Glutamatergic neuron (in vitro differentiated cells): ENCODE data around the gene NARF. TPM values are rescaled to one million over a fixed set of nuclear protein-coding genes. Genes with fewer than 3 reads are reported as not detected.
"Not testable (repeated sequence)": the region's sequence is repeated elsewhere in the genome, so short reads cannot be mapped to it uniquely, and the experiment has no call there.

ENCODE experiments used
- DNase-seq: peaks from one replicate; pipeline ENCODE4 v3.0.0; 2022
- H3K27ac Mint-ChIP-seq: one replicate; pipeline ENCODE4 v1.8.0; 2020; ENCODE audit warnings: mild to moderate bottlenecking, mixed read lengths, inconsistent platforms; ENCODE audit not compliant: unreplicated experiment
- H3K27me3 Mint-ChIP-seq: one replicate; pipeline ENCODE4 v1.8.0; 2020; ENCODE audit warnings: mild to moderate bottlenecking, moderate library complexity, mixed read lengths, inconsistent platforms; ENCODE audit not compliant: unreplicated experiment
- H3K36me3 Mint-ChIP-seq: one replicate; pipeline ENCODE4 v1.8.0; 2020; ENCODE audit warnings: mild to moderate bottlenecking, mixed read lengths, inconsistent platforms; ENCODE audit not compliant: unreplicated experiment
- H3K4me1 Mint-ChIP-seq: one replicate; pipeline ENCODE4 v1.8.0; 2020; ENCODE audit warnings: mild to moderate bottlenecking, low read depth, mixed read lengths, inconsistent platforms; ENCODE audit not compliant: unreplicated experiment
- H3K4me3 Mint-ChIP-seq: one replicate; pipeline ENCODE4 v1.8.0; 2020; ENCODE audit warnings: mild to moderate bottlenecking, mixed read lengths, inconsistent platforms; ENCODE audit not compliant: unreplicated experiment
- H3K9me3 Mint-ChIP-seq: one replicate; pipeline ENCODE4 v1.8.0; 2020; ENCODE audit warnings: mild to moderate bottlenecking, moderate library complexity, mixed read lengths, inconsistent platforms; ENCODE audit not compliant: unreplicated experiment
- total RNA-seq: library from RNA; stranded (reverse); fragmentation: NEBNext Ultra II Directional; extraction: Animal tissue kit (Norgen Biotek cat#: 25700); gene quantifications from one replicate; pipeline ENCODE4 v1.2.1, GENCODE V29; 2021; ENCODE audit not compliant: unreplicated experiment
- TF ChIP-seq, protein P1 (sequence below): fragments of 200-600 bp; sonication (generic); IDR thresholded peaks from one replicate; pipeline ENCODE4 v1.5.0; 2021; ENCODE audit not compliant: partially characterized antibody, unreplicated experiment

The NARF gene
- total RNA-seq, 1 donor from 2014 or later, result 177 TPM

DNA sequence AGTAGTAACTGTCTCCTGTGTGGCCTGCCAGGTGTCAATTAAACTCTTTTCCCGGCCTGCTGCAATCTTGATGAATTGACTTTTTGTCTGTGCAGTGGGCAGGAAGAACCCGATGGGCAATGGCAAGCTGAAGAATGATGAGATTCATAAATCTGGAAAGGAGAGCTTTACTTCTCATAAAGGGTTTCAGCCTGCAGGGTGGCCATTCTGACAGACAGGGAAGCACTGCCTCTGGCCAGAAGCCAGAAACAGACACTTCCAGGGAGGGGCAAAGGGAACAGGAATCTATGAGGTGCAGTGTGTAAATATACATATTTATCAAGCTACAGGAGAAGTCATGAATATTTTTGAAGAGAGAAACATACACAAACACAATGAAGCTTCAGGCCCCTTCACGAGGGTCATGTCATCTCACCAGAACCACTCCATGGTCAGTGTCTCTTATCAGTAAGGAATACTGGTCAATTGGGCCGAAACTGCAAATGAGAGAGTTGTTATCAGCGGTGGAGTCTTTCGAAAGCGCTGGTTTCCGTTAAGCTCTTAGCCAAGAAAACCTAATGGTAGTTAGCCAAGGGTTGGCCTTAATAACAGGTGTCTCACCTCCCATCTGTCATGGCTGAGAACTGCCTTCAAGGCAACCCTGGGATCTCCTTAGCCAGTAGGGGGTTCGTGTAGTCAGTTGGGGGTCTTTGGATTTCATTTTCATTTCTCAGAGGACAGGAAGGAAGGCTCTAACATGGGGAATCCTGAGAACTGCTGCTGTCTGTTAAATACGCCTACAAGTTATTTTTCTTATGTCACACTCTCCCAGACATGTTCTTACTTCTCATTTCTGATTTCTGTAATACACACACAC, 1.2 kb upstream of the NARF start:
- Mint-ChIP-seq H3K27me3 (no peaks in the 10 kb centered on the region), H3K36me3 (no peaks in the 10 kb centered on the region), H3K4me3 (peak overlapping the region; percentile 86), H3K27ac (peak overlapping the region; percentile 98), H3K4me1 (peaks cover 6% of the 10 kb centered on the region), H3K9me3 (peaks cover 11% of the 10 kb centered on the region)
- TF ChIP-seq, protein P1, sequence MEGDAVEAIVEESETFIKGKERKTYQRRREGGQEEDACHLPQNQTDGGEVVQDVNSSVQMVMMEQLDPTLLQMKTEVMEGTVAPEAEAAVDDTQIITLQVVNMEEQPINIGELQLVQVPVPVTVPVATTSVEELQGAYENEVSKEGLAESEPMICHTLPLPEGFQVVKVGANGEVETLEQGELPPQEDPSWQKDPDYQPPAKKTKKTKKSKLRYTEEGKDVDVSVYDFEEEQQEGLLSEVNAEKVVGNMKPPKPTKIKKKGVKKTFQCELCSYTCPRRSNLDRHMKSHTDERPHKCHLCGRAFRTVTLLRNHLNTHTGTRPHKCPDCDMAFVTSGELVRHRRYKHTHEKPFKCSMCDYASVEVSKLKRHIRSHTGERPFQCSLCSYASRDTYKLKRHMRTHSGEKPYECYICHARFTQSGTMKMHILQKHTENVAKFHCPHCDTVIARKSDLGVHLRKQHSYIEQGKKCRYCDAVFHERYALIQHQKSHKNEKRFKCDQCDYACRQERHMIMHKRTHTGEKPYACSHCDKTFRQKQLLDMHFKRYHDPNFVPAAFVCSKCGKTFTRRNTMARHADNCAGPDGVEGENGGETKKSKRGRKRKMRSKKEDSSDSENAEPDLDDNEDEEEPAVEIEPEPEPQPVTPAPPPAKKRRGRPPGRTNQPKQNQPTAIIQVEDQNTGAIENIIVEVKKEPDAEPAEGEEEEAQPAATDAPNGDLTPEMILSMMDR, result no peak
- no peak for DNase-seq

DNA sequence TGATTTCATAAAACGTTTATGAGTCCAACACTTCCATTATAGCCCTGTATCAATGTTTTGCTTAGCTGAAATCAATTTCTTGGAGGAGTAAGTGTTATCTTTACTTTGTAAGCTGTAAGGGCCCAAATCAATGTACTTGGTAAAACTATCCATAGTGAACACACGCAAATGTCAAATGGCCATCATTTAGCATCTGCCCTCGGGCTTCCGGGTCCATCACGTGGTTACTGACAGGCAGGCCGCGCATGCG, 687 bp upstream of the NARF start:
- TF ChIP-seq, protein P1, result no peak
- peak overlapping the region; percentile 98 for H3K27ac Mint-ChIP-seq

GRCh38 chr17:82458885-82459424, 414 bp downstream of the NARF start:
- TF ChIP-seq, protein P1, result no peak
- Mint-ChIP-seq H3K36me3 (no peaks in the 10 kb centered on the region), H3K27me3 (peaks cover 3% of the 10 kb centered on the region), H3K4me1 (peaks cover 9% of the 10 kb centered on the region), H3K9me3 (peaks cover 13% of the 10 kb centered on the region), H3K4me3 (peak overlapping the region; percentile 98), H3K27ac (peak overlapping the region; percentile 95)
- peak; percentile 48 for DNase-seq

More for the DNA sequence above, 687 bp upstream of the NARF start:
- peaks cover 9% of the 10 kb centered on the region for H3K4me1 Mint-ChIP-seq
- peaks cover 3% of the 10 kb centered on the region for H3K27me3 Mint-ChIP-seq
- DNase-seq, result no peak
- peaks cover 11% of the 10 kb centered on the region for H3K9me3 Mint-ChIP-seq
- H3K4me3 Mint-ChIP-seq, result peak overlapping the region; percentile 86
- H3K36me3 Mint-ChIP-seq, result no peaks in the 10 kb centered on the region

DNA sequence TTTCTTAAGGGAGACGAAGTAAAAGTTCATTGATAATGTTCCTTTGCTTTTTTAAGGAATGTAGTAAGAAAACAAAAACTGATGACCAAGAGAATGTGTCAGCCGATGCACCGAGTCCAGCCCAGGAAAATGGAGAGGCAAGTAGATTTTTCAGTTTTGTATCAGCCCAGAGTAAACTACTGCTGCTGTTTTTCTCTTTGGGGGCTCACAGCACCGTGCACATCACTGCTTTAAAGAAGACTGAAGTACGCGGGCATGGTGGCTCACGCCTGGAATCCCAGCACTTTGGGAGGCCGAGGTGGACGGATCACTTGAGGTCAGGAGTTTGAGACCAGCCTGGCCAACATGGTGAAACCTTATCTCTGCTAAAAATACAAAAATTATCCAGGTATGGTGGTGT, 1.4 kb downstream of the NARF start:
- not testable (repeated sequence) for H3K36me3 Mint-ChIP-seq, H3K4me1 Mint-ChIP-seq, H3K27me3 Mint-ChIP-seq, H3K27ac Mint-ChIP-seq, DNase-seq
- peaks cover 13% of the 10 kb centered on the region for H3K9me3 Mint-ChIP-seq
- peak overlapping the region; percentile 98 for H3K4me3 Mint-ChIP-seq

- no peak for DNase-seq
- no peak overlapping the region for H3K4me3 Mint-ChIP-seq
- no peak overlapping the region for H3K27ac Mint-ChIP-seq
- TF ChIP-seq, protein P1, result no peak
- H3K9me3 Mint-ChIP-seq, result peaks cover 13% of the 10 kb centered on the region
- peaks cover 3% of the 10 kb centered on the region for H3K27me3 Mint-ChIP-seq
- peaks cover 4% of the 10 kb centered on the region for H3K36me3 Mint-ChIP-seq
- H3K4me1 Mint-ChIP-seq, result peaks cover 9% of the 10 kb centered on the region
These were observed 3.4 kb downstream of the NARF start for GRCh38 chr17:82461827-82462524.
